Measurements from ENCODE around the gene DENND4C.

DENND4C gene

DNA sequence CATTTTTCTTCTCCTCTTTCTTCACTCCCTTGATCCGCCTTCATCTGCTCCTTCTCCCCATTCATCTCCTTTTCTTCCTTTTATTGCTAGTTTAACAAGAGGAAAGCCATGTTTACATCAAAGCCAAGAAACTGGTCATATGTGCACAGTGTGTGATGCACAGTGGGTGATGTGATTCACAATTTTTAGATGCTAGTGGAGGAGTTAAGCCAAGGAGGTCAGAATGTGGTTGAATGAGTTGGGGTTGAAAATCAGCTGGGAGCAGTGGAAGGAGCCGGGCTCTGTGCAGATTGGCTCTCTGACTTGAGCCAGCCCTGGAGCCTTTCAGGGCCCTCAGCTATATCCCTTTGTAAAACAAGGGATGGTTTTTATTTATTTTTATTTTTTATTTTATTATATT lies 185.7 kb downstream of the DENND4C start:
- no peak for DNase-seq

DNA sequence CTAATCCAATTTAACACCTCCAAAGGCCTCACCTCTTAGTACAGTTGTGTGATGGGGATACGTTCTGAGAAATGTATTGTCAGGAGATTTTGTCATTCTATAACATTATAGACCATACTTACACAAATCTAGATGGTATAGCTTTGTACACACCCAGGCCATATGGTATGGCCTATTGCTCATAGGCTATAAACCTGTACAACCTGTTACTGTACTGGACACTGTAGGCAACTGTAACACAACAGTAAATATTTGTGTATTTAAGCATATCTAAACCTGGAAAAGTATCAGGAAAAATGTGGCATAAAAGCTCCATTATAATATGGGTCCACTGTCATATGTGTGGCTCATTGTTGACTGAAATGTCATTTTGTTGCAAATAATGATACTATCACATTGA lies 190.4 kb downstream of the DENND4C start:
- DNase-seq, result no peak

Data from activated gamma-delta T cell (primary cell).